Small intestine (tissue), 7 donors: ENCODE data around the gene ZNRF3. TPM values are rescaled to one million over a fixed set of nuclear protein-coding genes. Genes with fewer than 3 reads are reported as not detected.

Experiments
- DNase-seq, 2 donors: peaks; one replicate each; pipeline versions ENCODE4 v3.0.0 to v3.0.0-alpha.2; 2013
- FAIRE-seq: peaks from 2 replicates; lab custom pipeline; 2012; peaks lifted over from hg19 to GRCh38; lab: Jason Lieb, UNC
- H3K27ac ChIP-seq, 3 donors: one replicate each; pipeline ENCODE4 v1.5.1; 2013; ENCODE audit warnings: low read length in 2 of 3, mild to moderate bottlenecking in 2 of 3, control low read depth in 1 of 3, inconsistent platforms in 1 of 3, low read depth in 1 of 3, moderate library complexity in 1 of 3
- H3K27me3 ChIP-seq, 3 donors: one replicate each; pipeline ENCODE4 v1.6.1; 2013; ENCODE audit warnings: low read length in 3 of 3, inconsistent platforms in 1 of 3; ENCODE audit not compliant: control insufficient read depth in 3 of 3, insufficient read depth in 3 of 3
- H3K36me3 ChIP-seq, 3 donors: one replicate each; pipeline ENCODE4 v1.6.1; 2013; ENCODE audit warnings: low read length in 3 of 3, inconsistent platforms in 1 of 3, low read depth in 1 of 3, mild to moderate bottlenecking in 1 of 3, moderate library complexity in 1 of 3; ENCODE audit not compliant: control insufficient read depth in 3 of 3, insufficient read depth in 2 of 3
- H3K4me1 ChIP-seq, 3 donors: one replicate each; pipeline ENCODE4 v1.6.1; 2013; ENCODE audit warnings: low read length in 2 of 3, inconsistent platforms in 1 of 3, low read depth in 1 of 3, mild to moderate bottlenecking in 1 of 3, moderate library complexity in 1 of 3; ENCODE audit not compliant: control insufficient read depth in 3 of 3, insufficient read depth in 2 of 3
- H3K4me3 ChIP-seq, 3 donors: one replicate each; pipeline ENCODE4 v1.5.1; 2013; ENCODE audit warnings: low read length in 3 of 3, control low read depth in 1 of 3, inconsistent platforms in 1 of 3, low read depth in 1 of 3, mild to moderate bottlenecking in 1 of 3, moderate library complexity in 1 of 3
- H3K9me3 ChIP-seq, 2 donors: one replicate each; pipeline ENCODE4 v1.6.1; 2013; ENCODE audit warnings: low read depth in 1 of 2, low read length in 1 of 2; ENCODE audit not compliant: control insufficient read depth in 2 of 2, insufficient read depth in 1 of 2
- WGBS, 3 donors: extraction: QIAGEN DNeasy Blood & Tissue Kit; methylation state at CpG; one replicate each; pipeline ENCODE4 v1.1.7; 2013; 5-methylcytosine and 5-hydroxymethylcytosine counted together
- polyA plus RNA-seq, 4 donors: library from polyadenylated mRNA; stranded (reverse) in 3 of 4; unstranded in 1 of 4; fragments of 200-250 nt in 3 of 4; fragments of 120-200 nt in 1 of 4; gene quantifications; one replicate each; pipeline versions ENCODE4 v1.2.1 to v1.2.3, GENCODE V29; 2013
- donor health status: healthy with polysubstance abuse.
- donor health status: control.
- donor health status: control.
- donor health status: Bipolar disorder and iron deficiency.
- donor health status: healthy.

ZNRF3 gene
- polyA plus RNA-seq, 4 donors = 0.22 to 9.1 (median 4.2) TPM

DNA sequence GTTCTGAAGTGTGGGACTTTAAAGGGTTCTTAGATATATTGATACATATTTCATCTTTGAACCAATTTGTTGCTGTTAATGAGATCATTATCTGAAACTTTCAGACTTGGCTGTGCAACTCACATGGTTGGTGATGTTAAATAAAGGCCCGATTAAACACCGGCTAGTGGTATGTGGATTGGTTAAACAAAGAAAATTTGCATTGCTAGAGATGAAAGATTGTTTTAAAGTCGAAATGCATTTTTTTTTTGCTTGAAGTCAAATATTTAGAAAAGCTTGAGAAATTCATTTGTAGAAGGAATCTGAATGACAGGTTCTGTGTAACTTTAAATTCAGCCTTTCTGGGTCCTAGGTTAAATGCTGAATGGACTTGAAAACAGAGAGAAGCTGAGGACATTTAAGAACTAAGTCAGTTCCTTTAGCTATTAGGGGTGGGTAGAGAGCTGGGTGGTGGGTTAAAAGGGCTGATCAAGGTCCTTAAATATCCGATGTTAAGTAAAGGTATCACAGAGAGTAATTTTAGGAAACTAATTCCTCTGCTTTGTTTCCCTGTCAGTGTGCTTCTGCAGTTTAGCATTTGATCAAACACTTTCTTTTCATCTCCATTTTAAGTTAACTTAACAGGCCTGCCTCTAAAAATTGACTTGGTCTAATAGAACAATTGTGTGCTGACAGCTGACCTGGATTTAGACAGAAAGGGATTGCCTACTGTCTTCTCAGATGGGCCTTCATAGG is 4.5 kb downstream of the ZNRF3 start:
- 19 to 68% (median 28%) methylated on average over 4 of the region's 4 CpGs for WGBS, 3 donors
- Histone ChIP-seq H3K27me3 (no peaks in the 10 kb centered on the region), H3K4me3 (no peak overlapping the region), H3K9me3 (no peaks in the 10 kb centered on the region), H3K36me3 (no peaks in the 10 kb centered on the region), H3K27ac (no peak overlapping the region), H3K4me1 (peaks cover 3 to 31% (median 8%) of the 10 kb centered on the region in 3 donors)
- FAIRE-seq (no peak), DNase-seq (no peak)

GRCh38 chr22:28889478-28890024 is 6.2 kb downstream of the ZNRF3 start:
- peaks cover 3 to 40% (median 8%) of the 10 kb centered on the region in 3 donors for H3K4me1 ChIP-seq
- no peak overlapping the region for H3K27ac ChIP-seq
- no peak for DNase-seq
- WGBS, 3 donors = 57 to 76% (median 59%) methylated on average over 6 of the region's 6 CpGs
- H3K36me3 ChIP-seq = no peaks in the 10 kb centered on the region
- no peak for FAIRE-seq
- H3K27me3 ChIP-seq = no peaks in the 10 kb centered on the region
- H3K4me3 ChIP-seq = no peak overlapping the region
- no peaks in the 10 kb centered on the region for H3K9me3 ChIP-seq

- H3K9me3 ChIP-seq = no peaks in the 10 kb centered on the region
- peaks cover 3 to 37% (median 5%) of the 10 kb centered on the region in 3 donors for H3K4me1 ChIP-seq
- no peaks in the 10 kb centered on the region for H3K27me3 ChIP-seq
- WGBS, 3 donors = 74 to 75% (median 74%) methylated on average over 2 of the region's 2 CpGs
- DNase-seq (no peak), FAIRE-seq (no peak)
- H3K27ac ChIP-seq = no peak overlapping the region
- no peak overlapping the region for H3K4me3 ChIP-seq
- H3K36me3 ChIP-seq = peaks cover 0 to 3% (median 0%) of the 10 kb centered on the region in 3 donors
Measured at GRCh38 chr22:28891156-28891733, 7.9 kb downstream of the ZNRF3 start.

GRCh38 chr22:28892175-28892731 is 8.9 kb downstream of the ZNRF3 start:
- Histone ChIP-seq H3K36me3 (peaks cover 0 to 4% (median 0%) of the 10 kb centered on the region in 3 donors), H3K27me3 (no peaks in the 10 kb centered on the region), H3K4me1 (peaks cover 3 to 27% (median 3%) of the 10 kb centered on the region in 3 donors), H3K9me3 (no peaks in the 10 kb centered on the region), H3K4me3 (no peak overlapping the region), H3K27ac (no peak overlapping the region)
- FAIRE-seq (no peak), DNase-seq (peak; percentile 72 to 81)
- 11 to 54% (median 25%) methylated on average over 5 of the region's 5 CpGs for whole genome bisulfite sequencing, 3 donors

DNA sequence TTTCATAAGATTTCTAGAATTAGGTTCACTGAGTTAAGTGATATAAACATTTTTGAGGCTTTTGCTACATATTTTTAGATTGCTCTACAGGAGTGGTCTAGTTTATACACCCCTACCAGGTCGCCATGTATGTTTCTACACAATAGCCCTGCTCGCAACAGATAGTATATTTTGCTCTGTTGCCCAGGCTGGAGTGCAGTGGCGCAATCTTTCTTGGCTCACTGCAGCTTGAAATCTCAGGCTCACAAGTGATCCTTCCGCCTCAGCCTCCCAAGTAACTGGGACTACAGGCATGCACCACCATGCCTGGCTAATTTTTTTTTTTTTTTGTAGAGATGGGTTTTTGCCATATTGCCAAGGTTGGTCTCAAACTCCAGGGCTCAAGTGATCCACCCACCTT is 10.4 kb downstream of the ZNRF3 start:
- peaks cover 0 to 8% (median 0%) of the 10 kb centered on the region in 3 donors for H3K36me3 ChIP-seq
- H3K27ac ChIP-seq = no peak overlapping the region
- peaks cover 2 to 26% (median 3%) of the 10 kb centered on the region in 3 donors for H3K4me1 ChIP-seq
- FAIRE-seq (no peak), DNase-seq (no peak)
- WGBS, 3 donors = 92 to 95% (median 93%) methylated on average over 4 of the region's 4 CpGs
- H3K9me3 ChIP-seq = no peaks in the 10 kb centered on the region
- H3K27me3 ChIP-seq = no peaks in the 10 kb centered on the region
- no peak overlapping the region for H3K4me3 ChIP-seq

DNA sequence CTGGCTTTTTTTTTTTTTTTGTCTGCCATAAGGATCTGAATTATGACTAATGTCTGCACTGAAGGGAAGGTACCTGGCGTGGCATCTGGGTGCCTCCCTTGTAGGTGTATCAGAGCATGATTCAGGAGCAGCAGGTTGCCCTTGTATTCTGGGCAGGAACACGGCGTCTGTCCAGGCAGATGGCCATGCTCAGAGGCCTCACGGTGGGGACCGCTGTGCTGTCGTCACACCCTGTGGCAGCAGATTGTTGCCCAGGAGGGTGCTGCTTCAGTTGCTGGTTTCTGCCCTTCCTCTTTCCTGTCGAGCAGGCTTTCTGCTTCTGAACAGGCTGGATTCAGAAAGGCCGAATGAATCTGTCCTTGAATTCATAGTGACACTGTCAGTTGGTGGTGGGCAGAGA is 11.0 kb downstream of the ZNRF3 start:
- H3K4me3 ChIP-seq = no peak overlapping the region
- FAIRE-seq = no peak
- WGBS, 3 donors = 26 to 48% (median 37%) methylated on average over 8 of the region's 8 CpGs
- no peaks in the 10 kb centered on the region for H3K27me3 ChIP-seq
- peak overlapping the region in 1 of 3 donors; percentile 0 for H3K27ac ChIP-seq
- no peaks in the 10 kb centered on the region for H3K9me3 ChIP-seq
- H3K4me1 ChIP-seq = peaks cover 2 to 26% (median 3%) of the 10 kb centered on the region in 3 donors
- DNase-seq = peak in 1 of 2 donors; percentile 56
- peaks cover 0 to 8% (median 0%) of the 10 kb centered on the region in 3 donors for H3K36me3 ChIP-seq

DNA sequence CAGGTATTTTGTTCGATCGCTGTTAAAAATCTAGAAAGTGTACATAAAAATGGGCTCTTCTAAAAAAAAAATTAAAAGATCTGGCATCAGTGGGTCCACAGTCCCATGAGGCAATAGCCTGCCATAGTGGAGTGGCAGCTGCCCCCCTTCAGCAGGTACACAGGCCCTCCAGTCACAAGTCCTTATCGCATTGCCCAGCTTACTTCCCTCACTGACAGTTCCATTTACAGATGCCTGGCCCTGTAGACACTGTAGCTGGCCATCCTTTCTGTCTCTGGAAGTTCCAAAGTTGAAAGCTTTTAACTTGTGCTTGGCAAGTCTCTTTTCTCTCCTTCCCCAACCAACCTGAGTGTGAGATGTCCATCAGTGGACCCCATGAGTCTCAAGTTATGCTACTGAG is 11.4 kb downstream of the ZNRF3 start:
- Histone ChIP-seq H3K27me3 (no peaks in the 10 kb centered on the region), H3K36me3 (peaks cover 0 to 8% (median 0%) of the 10 kb centered on the region in 3 donors), H3K4me1 (peaks cover 2 to 26% (median 3%) of the 10 kb centered on the region in 3 donors), H3K27ac (no peak overlapping the region), H3K4me3 (no peak overlapping the region), H3K9me3 (no peaks in the 10 kb centered on the region)
- WGBS, 3 donors = 64 to 87% (median 73%) methylated on average over 3 of the region's 3 CpGs
- DNase-seq (no peak), FAIRE-seq (no peak)

GRCh38 chr22:28896611-28897010 is 13.2 kb downstream of the ZNRF3 start:
- FAIRE-seq (no peak), DNase-seq (no peak)
- 92 to 99% (median 94%) methylated on average over 2 of the region's 2 CpGs for WGBS, 3 donors

More at GRCh38 chr22:28896611-28897010, 13.2 kb downstream of the ZNRF3 start:
- H3K36me3 ChIP-seq = peaks cover 0 to 10% (median 0%) of the 10 kb centered on the region in 3 donors
- H3K4me1 ChIP-seq = peaks cover 3 to 24% (median 3%) of the 10 kb centered on the region in 3 donors
- no peaks in the 10 kb centered on the region for H3K27me3 ChIP-seq
- H3K4me3 ChIP-seq = no peak overlapping the region
- no peak overlapping the region for H3K27ac ChIP-seq
- no peaks in the 10 kb centered on the region for H3K9me3 ChIP-seq
